D721Med (cell line): ENCODE results near the gene MCF2L.
"Not testable (repeated sequence)": the region's sequence is repeated elsewhere in the genome, so short reads cannot be mapped to it uniquely, and the experiment has no call there.

Experiments used
- DNase-seq: peaks from one replicate; pipeline ENCODE4 v3.0.0; 2011; ENCODE audit warnings: low spot score; ENCODE audit not compliant: insufficient read length
- FAIRE-seq: peaks from 2 replicates; lab custom pipeline; 2011; peaks lifted over from hg19 to GRCh38; lab: Jason Lieb, UNC
- TF ChIP-seq, protein P1 (sequence below): IDR thresholded peaks from 2 replicates; pipeline ENCODE4 v1.5.1; 2012; ENCODE audit warnings: mild to moderate bottlenecking, control low read depth; ENCODE audit not compliant: insufficient read depth; ENCODE audit errors: missing control alignments

MCF2L gene

GRCh38 chr13:113077953-113078901 is 109.2 kb downstream of the MCF2L start:
- no peak for FAIRE-seq
- DNase-seq, result no peak
- TF ChIP-seq, protein P1, sequence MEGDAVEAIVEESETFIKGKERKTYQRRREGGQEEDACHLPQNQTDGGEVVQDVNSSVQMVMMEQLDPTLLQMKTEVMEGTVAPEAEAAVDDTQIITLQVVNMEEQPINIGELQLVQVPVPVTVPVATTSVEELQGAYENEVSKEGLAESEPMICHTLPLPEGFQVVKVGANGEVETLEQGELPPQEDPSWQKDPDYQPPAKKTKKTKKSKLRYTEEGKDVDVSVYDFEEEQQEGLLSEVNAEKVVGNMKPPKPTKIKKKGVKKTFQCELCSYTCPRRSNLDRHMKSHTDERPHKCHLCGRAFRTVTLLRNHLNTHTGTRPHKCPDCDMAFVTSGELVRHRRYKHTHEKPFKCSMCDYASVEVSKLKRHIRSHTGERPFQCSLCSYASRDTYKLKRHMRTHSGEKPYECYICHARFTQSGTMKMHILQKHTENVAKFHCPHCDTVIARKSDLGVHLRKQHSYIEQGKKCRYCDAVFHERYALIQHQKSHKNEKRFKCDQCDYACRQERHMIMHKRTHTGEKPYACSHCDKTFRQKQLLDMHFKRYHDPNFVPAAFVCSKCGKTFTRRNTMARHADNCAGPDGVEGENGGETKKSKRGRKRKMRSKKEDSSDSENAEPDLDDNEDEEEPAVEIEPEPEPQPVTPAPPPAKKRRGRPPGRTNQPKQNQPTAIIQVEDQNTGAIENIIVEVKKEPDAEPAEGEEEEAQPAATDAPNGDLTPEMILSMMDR, result no peak

DNA sequence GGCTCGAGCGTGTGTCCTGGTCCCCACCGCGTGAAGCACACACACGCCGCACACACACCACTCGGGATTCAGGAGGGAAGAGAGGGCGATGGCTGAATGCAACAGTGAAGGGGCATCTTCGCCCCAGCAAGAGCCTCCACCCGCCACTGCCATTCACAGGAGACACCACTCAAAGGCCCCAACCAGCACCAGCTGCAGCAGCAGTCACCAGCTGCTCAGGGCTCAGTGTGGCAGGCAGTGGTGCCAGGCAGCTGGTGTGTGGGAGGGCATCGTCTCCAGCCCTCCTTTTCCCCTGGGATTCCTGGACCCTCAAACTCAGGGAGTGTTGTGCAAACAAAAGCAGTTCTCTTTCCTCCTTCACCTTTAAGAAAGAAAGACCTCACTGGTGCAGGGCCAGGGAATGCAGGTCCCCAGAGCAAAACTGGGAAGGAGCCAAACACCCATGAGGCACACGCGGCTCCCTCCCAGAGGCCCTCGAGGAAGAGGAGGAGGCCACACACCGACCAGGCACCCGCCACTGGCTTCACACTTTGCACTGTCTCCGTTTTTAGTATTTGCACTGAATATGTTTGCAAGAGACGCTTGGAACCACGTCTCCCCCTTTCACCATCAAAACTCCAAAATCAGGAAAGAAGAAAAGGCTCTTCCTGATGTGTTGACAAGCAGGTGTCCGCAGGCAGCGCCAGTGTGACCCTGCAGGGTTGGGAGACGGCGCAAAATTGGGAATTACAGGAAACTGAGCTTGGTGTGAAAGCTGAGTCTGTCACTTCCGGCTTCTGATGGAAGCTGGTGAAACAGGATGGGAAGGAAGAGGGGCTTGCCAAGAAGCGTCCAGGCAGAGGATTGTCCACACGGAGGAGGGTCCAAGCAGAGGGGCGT is 110.1 kb downstream of the MCF2L start:
- FAIRE-seq, result no peak
- DNase-seq, result no peak
- TF ChIP-seq, protein P1, result no peak

GRCh38 chr13:113079781-113080080 is 110.7 kb downstream of the MCF2L start:
- not testable (repeated sequence) for FAIRE-seq, DNase-seq

GRCh38 chr13:113080361-113080831 is 111.4 kb downstream of the MCF2L start:
- DNase-seq (no peak), FAIRE-seq (no peak)
- TF ChIP-seq, protein P1, result no peak

DNA sequence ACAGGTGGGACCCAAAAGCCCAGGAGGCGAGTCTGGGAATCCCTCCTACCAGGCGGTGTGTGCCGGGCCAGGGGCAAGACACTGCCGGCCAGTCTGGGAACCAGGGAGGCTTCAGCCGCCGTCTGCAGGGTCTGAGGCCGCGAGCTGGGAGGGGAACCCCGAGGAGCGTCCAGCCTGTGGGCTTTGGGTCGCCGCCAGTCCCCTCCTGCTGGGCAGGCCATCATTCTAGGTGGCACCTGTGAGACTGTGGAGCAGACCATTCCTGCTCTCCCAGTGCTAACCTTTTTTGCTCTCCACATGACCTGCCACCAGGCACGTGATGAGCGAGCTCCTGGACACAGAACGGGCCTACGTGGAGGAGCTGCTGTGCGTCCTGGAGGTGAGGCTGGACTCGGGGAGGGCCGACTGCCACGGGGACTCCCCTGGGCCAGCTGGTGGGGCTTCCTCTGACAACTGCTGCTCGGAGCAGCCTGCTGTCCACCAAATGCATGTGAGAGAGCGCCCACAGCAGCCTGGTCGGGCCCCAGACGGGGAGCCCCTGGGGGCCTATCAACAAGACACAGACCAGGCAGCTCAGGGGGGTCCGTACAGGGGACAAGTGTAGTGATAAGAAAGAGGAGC is 112.0 kb downstream of the MCF2L start:
- no peak for FAIRE-seq
- no peak for DNase-seq
- TF ChIP-seq, protein P1, result no peak

DNA sequence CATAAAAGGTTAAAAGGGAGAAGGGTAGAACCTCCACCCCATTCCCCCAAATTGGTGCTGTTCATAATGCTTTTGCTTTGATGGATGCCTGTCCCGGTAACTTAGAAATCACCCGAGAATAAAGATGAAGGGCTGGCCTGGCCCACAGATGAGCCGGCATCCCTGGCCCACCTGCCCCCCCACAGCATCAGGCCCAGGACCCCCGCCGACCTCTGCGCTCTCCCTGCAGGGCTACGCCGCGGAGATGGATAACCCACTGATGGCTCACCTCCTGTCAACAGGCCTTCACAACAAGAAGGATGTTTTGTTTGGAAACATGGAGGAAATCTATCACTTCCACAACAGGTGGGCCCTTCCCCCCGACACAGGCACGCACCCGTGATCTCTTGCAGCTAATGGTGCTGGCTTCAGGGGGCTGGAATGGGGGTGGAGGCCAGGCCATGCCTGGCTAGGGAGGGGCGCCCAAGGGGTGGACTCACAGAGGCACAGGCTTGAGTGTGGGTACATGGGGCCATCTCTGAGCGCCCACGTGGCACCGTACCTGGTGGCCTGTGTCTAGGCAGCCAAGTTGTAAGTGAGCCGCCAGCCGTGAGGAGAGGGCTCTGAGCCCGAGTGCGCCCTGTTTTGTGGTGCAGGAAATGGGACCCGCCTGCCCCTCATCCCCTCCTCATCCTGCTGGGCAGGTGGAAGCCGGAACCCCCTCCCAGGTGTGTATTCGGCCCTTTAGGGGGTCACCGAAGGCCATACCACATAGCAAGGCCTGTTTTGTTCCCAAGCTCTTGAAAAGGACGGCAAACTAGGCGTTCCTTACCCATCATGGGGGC is 113.4 kb downstream of the MCF2L start:
- TF ChIP-seq, protein P1, result no peak
- DNase-seq (no peak), FAIRE-seq (no peak)
